GM21381 (cell line): ENCODE results near the gene ZNF783.

Experiments
- ATAC-seq: cut with Tn5 transposase; IDR thresholded peaks from one replicate; pipeline ENCODE4 v1.9.1; 2021; ENCODE audit warnings: mild to moderate bottlenecking, moderate library complexity; ENCODE audit not compliant: unreplicated experiment

ZNF783 gene

GRCh38 chr7:149280151-149280550, 18.2 kb downstream of the ZNF783 start:
- no peak for ATAC-seq

- no peak for ATAC-seq
Measured at GRCh38 chr7:149280661-149281507, 18.9 kb downstream of the ZNF783 start.

GRCh38 chr7:149281508-149282330, 19.7 kb downstream of the ZNF783 start:
- ATAC-seq = no peak

- no peak for ATAC-seq
Measured at GRCh38 chr7:149282331-149282655, 20.3 kb downstream of the ZNF783 start.

GRCh38 chr7:149283321-149283720, 21.3 kb downstream of the ZNF783 start:
- ATAC-seq = no peak

GRCh38 chr7:149284343-149284742, 22.3 kb downstream of the ZNF783 start:
- ATAC-seq = no peak

GRCh38 chr7:149284850-149285585, 23.0 kb downstream of the ZNF783 start:
- ATAC-seq = peak; percentile 96

- ATAC-seq = no peak
Measured at GRCh38 chr7:149285603-149286002, 23.6 kb downstream of the ZNF783 start.

- no peak for ATAC-seq
Measured at GRCh38 chr7:149286811-149287400, 24.9 kb downstream of the ZNF783 start.

GRCh38 chr7:149287622-149288021, 25.6 kb downstream of the ZNF783 start:
- no peak for ATAC-seq

- no peak for ATAC-seq
Measured at GRCh38 chr7:149289262-149289661, 27.3 kb downstream of the ZNF783 start.

GRCh38 chr7:149289856-149290255, 27.9 kb downstream of the ZNF783 start:
- ATAC-seq = no peak

- no peak for ATAC-seq
Measured at GRCh38 chr7:149291036-149291780, 29.2 kb downstream of the ZNF783 start.

GRCh38 chr7:149291781-149292461, 29.9 kb downstream of the ZNF783 start:
- ATAC-seq = no peak

GRCh38 chr7:149292462-149292823, 30.4 kb downstream of the ZNF783 start:
- ATAC-seq = no peak

GRCh38 chr7:149293338-149293737, 31.3 kb downstream of the ZNF783 start:
- ATAC-seq = no peak

GRCh38 chr7:149293946-149294633, 32.1 kb downstream of the ZNF783 start:
- no peak for ATAC-seq

GRCh38 chr7:149294634-149295480, 32.9 kb downstream of the ZNF783 start:
- no peak for ATAC-seq
